HFF-Myc (cell line): ENCODE measurements around the gene TNP1.

ENCODE experiments used
- DNase-seq: peaks from one replicate; pipeline ENCODE4 v3.0.0-alpha.2; 2011; ENCODE audit warnings: low read depth; ENCODE audit errors: extremely low read depth
- H3K4me3 ChIP-seq: replicated peaks from 2 replicates; pipeline ENCODE4 v1.5.1; 2011; ENCODE audit warnings: low read depth, mild to moderate bottlenecking, control low read depth, low read length
- TF ChIP-seq, protein P1 (sequence below): IDR thresholded peaks from 2 replicates; pipeline ENCODE4 v1.5.1; 2012; ENCODE audit warnings: mild to moderate bottlenecking, low read depth, low read length, control low read depth; ENCODE audit errors: missing control alignments

Gene TNP1

DNA sequence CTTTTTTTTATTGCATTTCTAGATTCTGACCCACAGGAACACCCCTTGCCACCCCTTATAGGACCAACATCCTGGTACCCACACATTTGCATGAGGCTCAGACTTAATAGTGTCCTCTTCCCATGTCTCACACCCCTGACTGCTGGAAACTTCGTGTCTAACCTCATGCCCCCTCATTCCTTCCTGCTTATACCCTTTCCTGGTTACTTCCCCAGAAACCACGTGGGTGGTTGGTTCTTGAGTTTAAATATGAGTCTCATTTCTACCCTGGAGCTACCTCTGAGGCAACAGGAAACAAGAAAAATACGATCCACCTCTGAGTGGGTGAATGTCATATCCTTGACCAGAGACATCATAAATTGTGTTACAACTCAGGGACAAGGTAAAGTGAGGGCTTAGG lies 1.6 kb downstream of the TNP1 start:
- TF ChIP-seq, protein P1, sequence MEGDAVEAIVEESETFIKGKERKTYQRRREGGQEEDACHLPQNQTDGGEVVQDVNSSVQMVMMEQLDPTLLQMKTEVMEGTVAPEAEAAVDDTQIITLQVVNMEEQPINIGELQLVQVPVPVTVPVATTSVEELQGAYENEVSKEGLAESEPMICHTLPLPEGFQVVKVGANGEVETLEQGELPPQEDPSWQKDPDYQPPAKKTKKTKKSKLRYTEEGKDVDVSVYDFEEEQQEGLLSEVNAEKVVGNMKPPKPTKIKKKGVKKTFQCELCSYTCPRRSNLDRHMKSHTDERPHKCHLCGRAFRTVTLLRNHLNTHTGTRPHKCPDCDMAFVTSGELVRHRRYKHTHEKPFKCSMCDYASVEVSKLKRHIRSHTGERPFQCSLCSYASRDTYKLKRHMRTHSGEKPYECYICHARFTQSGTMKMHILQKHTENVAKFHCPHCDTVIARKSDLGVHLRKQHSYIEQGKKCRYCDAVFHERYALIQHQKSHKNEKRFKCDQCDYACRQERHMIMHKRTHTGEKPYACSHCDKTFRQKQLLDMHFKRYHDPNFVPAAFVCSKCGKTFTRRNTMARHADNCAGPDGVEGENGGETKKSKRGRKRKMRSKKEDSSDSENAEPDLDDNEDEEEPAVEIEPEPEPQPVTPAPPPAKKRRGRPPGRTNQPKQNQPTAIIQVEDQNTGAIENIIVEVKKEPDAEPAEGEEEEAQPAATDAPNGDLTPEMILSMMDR: no peak
- no peak overlapping the region for H3K4me3 ChIP-seq
- no peak for DNase-seq

DNA sequence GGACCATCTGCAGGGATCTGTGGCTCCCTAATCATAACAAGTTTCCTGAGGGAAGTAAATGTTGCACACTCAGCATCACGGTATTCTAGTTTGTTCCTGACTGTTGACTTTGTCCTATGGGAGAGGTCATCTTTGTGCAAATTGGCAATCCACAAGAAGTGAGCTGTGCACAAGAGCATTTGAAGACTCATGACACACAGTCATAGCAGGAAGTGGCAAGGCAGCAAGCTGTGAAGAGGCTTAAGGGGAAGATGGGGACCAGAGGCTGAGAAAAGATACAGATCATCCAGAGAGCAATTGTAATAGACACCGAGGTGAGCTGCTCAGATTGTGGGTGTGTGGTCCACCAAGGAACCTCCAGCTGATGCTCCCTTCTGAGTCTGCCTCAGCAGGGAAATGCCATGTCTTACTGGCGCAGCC lies 2.7 kb downstream of the TNP1 start:
- TF ChIP-seq, protein P1: no peak
- DNase-seq: no peak
- no peak overlapping the region for H3K4me3 ChIP-seq

DNA sequence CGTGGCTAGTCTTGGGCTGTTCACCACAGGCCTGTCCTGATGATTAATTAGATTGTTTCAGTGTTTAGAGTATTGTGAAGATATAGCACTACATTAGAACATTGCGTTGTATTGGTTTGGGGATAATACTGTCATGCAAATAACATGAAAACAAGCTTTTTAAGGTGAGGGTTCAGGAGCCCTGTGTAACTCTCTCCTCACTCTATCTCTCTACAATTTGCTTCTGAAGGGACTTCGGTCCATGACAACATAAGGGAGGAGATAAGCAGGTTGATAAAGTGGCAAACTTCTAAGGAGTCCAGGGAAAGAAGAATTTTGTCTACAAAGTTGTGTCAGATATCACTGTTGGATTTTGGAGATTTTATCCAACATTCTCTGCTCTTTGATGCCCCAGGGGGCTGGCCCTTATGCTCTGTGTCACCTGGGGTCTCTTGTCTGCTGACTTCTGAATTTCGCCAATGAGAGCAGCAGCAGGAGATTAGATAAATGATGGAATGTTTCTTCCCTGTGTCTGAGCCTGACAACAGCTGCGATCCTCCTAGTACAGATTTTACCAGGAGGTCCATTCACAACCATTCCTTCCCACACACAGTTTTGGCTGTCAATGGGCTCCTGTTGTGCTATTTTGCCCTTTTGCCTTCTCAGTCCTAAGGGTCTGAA lies 3.3 kb downstream of the TNP1 start:
- DNase-seq: no peak
- TF ChIP-seq, protein P1: no peak
- no peak overlapping the region for H3K4me3 ChIP-seq

DNA sequence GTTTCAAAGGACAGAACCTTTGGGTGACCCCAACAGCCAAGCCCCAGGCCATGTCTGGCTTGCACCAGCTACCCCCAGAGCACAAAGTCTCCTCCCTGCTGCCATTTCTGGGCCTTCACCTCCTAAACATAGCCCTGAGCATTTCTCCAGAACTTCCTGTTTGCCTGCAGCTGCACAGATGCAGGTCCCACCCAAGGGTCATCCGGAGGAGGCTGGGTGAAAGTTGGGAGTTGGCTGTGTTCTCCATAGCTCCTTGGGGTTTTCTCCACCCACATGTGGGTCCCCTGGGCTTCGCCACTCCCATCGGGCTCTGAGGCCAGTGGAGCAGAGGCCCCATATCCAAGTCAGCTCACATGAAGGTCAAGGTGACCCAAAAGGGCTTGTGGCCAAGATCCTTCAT lies 4.3 kb downstream of the TNP1 start:
- DNase-seq: no peak
- TF ChIP-seq, protein P1: no peak
- H3K4me3 ChIP-seq: no peak overlapping the region

DNA sequence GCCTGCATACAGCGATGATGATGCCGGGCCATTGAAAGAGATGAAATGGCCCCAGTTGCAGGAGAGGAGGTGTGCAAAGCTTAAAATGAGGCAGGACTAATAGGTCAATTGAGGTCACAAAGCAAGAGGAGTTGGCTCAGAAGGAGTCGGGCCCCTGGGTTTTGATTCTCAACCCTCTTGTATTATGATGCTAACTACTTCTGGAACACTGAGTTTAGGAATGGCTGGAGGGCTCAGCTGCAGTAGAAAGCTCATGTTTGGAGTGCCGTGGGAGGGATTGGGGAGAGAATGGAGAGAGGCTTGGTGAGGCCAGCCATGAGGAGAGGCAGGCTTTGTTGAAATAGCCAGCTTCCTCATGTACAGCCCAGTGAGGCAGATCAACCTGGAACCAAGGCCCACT lies 4.8 kb downstream of the TNP1 start:
- no peak for DNase-seq
- TF ChIP-seq, protein P1: no peak
- H3K4me3 ChIP-seq: no peak overlapping the region

DNA sequence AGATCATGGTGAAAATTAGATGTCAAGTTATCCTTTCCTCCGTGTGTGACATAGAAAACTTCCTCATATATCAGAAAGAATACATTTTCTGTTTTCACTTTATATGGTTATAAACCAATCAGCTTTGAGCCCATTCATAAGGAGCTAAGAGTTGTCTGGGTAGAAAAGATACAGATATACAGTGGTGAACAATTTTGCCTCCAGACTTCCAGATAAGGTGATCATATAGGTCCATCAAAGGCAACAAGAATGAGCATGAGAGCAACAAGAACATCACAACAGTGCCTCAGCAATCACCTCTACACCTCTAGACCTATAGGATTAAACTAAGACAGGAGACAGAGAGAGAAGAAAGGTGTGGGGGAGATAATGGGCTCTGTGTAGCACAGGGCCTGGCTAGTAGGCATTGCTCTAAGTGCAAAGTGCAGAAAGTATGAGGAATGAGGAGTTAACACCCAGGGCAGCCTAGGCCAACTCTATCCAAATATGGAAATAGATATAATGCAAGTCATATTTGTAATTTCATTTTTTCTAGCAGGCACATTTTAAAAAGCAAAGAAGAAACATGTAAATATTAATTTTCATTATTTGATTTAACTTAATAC lies 8.3 kb downstream of the TNP1 start:
- DNase-seq: no peak
- TF ChIP-seq, protein P1: no peak

More for the DNA sequence above, 8.3 kb downstream of the TNP1 start:
- no peak overlapping the region for H3K4me3 ChIP-seq
